Sigmoid colon (tissue), 7 donors: ENCODE results near the gene CABLES1. TPM values are rescaled to one million over a fixed set of nuclear protein-coding genes. Genes with fewer than 3 reads are reported as not detected.

ENCODE experiments used
- DNase-seq: peaks from one replicate; pipeline ENCODE4 v3.0.0-alpha.2; 2019
- H3K27ac ChIP-seq, 4 donors: fragments of 200-600 bp; sonication (generic); one replicate each; pipeline ENCODE4 v1.5.1; 2016 to 2019; ENCODE audit warnings: mild to moderate bottlenecking in 1 of 4
- H3K27me3 ChIP-seq, 3 donors: fragments of 200-600 bp; sonication (generic); one replicate each; pipeline ENCODE4 v1.5.1; 2019; ENCODE audit warnings: mild to moderate bottlenecking in 1 of 3
- H3K36me3 ChIP-seq, 4 donors: fragments of 200-600 bp; sonication (generic); one replicate each; pipeline ENCODE4 v1.5.1; 2016 to 2019
- H3K4me1 ChIP-seq, 4 donors: fragments of 200-600 bp; sonication (generic); one replicate each; pipeline ENCODE4 v1.5.1; 2017 to 2019
- H3K4me3 ChIP-seq, 4 donors: fragments of 200-600 bp; sonication (generic); one replicate each; pipeline ENCODE4 v1.5.1; 2017 to 2019; ENCODE audit warnings: mild to moderate bottlenecking in 2 of 4, moderate library complexity in 1 of 4
- H3K9me3 ChIP-seq, 4 donors: fragments of 200-600 bp in 3 of 4; sonication (generic) in 3 of 4; one replicate each; pipeline versions ENCODE4 v1.5.1 to v1.6.1; 2013 to 2019
- EP300 ChIP-seq, 4 donors: sonication (generic); formaldehyde crosslinking; IDR thresholded peaks; one replicate each; pipeline ENCODE4 v1.6.1; 2017; ENCODE audit warnings: antibody characterized with exemption in 4 of 4
- POLR2A ChIP-seq, 2 donors: fragments of 450-650 bp; IDR thresholded peaks; one replicate each; pipeline ENCODE4 v1.6.1; 2016; ENCODE audit warnings: antibody characterized with exemption in 2 of 2, mild to moderate bottlenecking in 2 of 2, moderate library complexity in 2 of 2
- POLR2AphosphoS5 ChIP-seq, 4 donors: sonication (generic); formaldehyde crosslinking; IDR thresholded peaks; one replicate each; pipeline ENCODE4 v1.6.1; 2017; ENCODE audit warnings: antibody characterized with exemption in 4 of 4
- WGBS, 2 donors: extraction: QIAGEN DNeasy Blood & Tissue Kit; methylation state at CpG; one replicate each; pipeline ENCODE4 v1.1.7; 2013; 5-methylcytosine and 5-hydroxymethylcytosine counted together
- intact Hi-C: fragments of 100-400 bp; cut with DNase I; formaldehyde crosslinking; loops from one replicate; pipeline ENCODE4 v1.15.1; 2023
- polyA plus RNA-seq, 3 donors: library from polyadenylated mRNA; stranded (reverse); fragments of 200-250 nt; gene quantifications; one replicate each; pipeline ENCODE4 v1.2.3, GENCODE V29; 2013
- total RNA-seq, 4 donors: library from RNA; depleted of rRNA; stranded (reverse); fragments of >200 nt; gene quantifications; one replicate each; pipeline ENCODE4 v1.1.0, GENCODE V29; 2016
- TF ChIP-seq, protein P1 (sequence below), 4 experiments: fragments of 450-650 bp in 3 of 4; fragments of 200-600 bp in 1 of 4; IDR thresholded peaks; one replicate each; pipeline ENCODE4 v1.5.1; 2016 to 2019; ENCODE audit warnings: antibody characterized with exemption in 4 of 4, mild to moderate bottlenecking in 3 of 4, moderate library complexity in 2 of 4
- donor health status: healthy with polysubstance abuse.
- donor health status: Bipolar disorder and iron deficiency.
- donor health status: healthy.

CABLES1 gene
- total and polyA plus RNA-seq, 7 donors, result 1.9 to 7.2 (median 3.9) TPM

DNA sequence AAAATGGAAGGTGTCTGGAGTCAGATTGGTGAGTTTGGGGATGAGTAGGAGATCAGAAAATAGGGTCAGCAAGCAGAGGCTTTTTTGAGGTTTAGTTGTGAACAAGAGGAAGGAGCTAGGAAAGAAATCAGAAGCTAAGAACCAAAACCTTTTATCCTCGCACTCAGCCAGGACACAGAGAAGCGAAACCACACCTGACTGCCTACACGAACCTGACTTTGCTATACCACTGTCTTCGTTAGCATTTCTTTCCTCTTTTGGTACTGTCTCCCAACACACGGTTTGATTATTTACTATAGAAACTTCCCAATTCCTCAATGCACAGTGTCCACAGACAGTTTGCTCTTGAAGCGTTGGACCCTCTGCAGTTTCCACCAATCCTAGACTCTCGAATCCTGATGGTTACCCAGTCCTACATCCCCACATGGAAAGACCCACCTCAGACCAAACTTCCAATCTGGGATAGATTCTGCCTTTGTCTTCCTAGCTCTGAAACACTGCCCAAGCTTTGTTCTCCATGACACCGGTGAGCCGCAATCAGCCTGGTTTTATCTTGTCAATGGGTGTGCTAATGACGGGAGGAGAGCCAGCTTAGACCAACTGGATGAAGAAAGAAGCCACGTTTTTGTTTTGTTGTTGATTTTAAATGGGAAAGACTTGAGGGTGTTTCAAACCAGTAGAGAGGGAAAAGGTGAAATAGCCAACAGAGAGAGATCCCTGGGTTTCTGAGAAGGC lies 137.4 kb downstream of the CABLES1 start:
- no peak for DNase-seq
- intact Hi-C loops, result no loop called here
- Histone ChIP-seq H3K36me3 (no peaks in the 10 kb centered on the region), H3K4me1 (no peaks in the 10 kb centered on the region), H3K9me3 (peaks cover 0 to 10% (median 2%) of the 10 kb centered on the region in 4 donors), H3K27ac (no peak overlapping the region), H3K27me3 (no peaks in the 10 kb centered on the region), H3K4me3 (no peak overlapping the region)
- 81 to 84% methylated on average over 11 of the region's 11 CpGs for WGBS, 2 donors
- no peak for TF ChIP-seq EP300 (IDR thresholded peaks at IDR 0.05)
- no peak for TF ChIP-seq POLR2A (IDR thresholded peaks at IDR 0.05)
- TF ChIP-seq, protein P1, sequence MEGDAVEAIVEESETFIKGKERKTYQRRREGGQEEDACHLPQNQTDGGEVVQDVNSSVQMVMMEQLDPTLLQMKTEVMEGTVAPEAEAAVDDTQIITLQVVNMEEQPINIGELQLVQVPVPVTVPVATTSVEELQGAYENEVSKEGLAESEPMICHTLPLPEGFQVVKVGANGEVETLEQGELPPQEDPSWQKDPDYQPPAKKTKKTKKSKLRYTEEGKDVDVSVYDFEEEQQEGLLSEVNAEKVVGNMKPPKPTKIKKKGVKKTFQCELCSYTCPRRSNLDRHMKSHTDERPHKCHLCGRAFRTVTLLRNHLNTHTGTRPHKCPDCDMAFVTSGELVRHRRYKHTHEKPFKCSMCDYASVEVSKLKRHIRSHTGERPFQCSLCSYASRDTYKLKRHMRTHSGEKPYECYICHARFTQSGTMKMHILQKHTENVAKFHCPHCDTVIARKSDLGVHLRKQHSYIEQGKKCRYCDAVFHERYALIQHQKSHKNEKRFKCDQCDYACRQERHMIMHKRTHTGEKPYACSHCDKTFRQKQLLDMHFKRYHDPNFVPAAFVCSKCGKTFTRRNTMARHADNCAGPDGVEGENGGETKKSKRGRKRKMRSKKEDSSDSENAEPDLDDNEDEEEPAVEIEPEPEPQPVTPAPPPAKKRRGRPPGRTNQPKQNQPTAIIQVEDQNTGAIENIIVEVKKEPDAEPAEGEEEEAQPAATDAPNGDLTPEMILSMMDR (IDR thresholded peaks at IDR 0.05), result no peak
- no peak for TF ChIP-seq POLR2AphosphoS5 (IDR thresholded peaks at IDR 0.05)

DNA sequence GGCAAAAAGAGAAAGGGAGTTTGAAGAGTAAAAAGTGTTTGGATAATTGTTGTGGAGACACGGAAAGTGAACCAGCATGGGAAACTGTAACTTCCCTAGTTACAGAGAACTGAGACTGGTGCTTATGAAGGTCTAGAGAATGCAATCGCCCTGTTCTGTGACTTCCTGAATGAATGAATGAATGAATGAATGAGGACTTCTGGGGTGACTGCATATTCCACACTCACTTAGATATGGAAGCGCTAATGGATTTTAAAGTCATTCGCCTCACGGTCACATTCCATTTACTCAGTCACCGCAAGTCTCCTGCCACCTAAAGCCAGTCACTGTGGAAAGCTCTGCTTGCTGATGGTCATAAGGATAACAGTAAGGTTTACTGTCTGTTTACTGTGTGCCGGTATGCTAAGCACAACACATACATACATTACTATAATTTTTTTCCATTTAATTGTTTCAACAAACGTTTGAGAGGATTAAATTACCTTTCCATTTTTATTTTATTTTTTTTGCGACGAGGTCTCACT lies 138.2 kb downstream of the CABLES1 start:
- intact Hi-C loops, result no loop called here
- DNase-seq, result no peak
- Histone ChIP-seq H3K4me1 (no peaks in the 10 kb centered on the region), H3K4me3 (no peak overlapping the region), H3K9me3 (peaks cover 0 to 10% (median 2%) of the 10 kb centered on the region in 4 donors), H3K27ac (no peak overlapping the region), H3K27me3 (no peaks in the 10 kb centered on the region), H3K36me3 (no peaks in the 10 kb centered on the region)
- TF ChIP-seq EP300 (IDR thresholded peaks at IDR 0.05) (no peak), POLR2AphosphoS5 (IDR thresholded peaks at IDR 0.05) (no peak), POLR2A (IDR thresholded peaks at IDR 0.05) (no peak)
- TF ChIP-seq, protein P1 (IDR thresholded peaks at IDR 0.05), result no peak
- WGBS, 2 donors, result 81 to 85% methylated on average over 10 of the region's 10 CpGs

DNA sequence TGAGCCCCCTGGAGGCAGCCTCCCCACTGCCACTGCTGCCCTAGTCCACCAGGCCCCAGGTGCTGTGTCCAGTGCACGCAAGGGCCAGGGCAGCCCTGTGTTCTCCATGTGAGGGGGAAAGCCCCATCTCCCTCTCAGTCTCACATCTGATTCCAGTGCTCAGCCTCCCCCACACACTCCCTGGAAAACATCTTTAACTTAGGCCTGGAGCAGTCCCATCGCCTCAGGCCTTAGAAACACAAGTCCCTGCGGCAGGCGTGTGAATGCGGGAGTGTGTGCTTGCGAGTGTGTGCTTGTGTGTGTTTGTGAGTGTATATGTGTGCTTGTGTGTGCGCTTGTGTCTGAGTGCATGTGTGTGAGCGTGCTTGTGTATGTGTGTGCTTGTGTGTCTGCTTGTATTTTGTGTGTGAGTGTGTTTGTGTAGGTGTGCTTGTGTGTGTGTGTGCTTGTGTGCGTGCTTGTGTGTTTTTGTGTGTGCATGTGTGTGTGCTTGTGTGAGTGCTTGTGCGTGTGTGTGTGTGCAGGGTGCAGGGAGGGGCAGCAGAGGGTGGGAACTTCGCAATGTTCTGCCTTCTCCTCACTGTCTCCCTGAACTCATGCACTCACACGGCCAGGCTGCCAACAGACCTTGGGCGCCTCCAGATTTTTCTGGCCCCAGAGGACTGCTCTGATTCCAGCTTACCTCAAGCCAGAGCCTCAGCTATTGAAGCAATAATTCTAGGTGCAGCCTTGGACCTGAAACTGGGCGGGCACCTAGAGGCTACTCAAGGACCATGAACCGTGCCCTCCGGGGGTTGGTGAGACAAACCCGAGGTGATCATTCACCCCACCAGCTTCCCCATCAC lies 139.6 kb downstream of the CABLES1 start:
- peaks cover 0 to 5% (median 1%) of the 10 kb centered on the region in 4 donors for H3K9me3 ChIP-seq
- 92 to 93% methylated on average over 17 of the region's 17 CpGs for WGBS, 2 donors
- no peak for DNase-seq
- no peak overlapping the region for H3K27ac ChIP-seq
- H3K4me1 ChIP-seq, result no peaks in the 10 kb centered on the region
- H3K4me3 ChIP-seq, result no peak overlapping the region
- H3K36me3 ChIP-seq, result no peaks in the 10 kb centered on the region
- TF ChIP-seq POLR2AphosphoS5 (IDR thresholded peaks at IDR 0.05) (no peak), POLR2A (IDR thresholded peaks at IDR 0.05) (no peak), EP300 (IDR thresholded peaks at IDR 0.05) (no peak)
- TF ChIP-seq, protein P1 (IDR thresholded peaks at IDR 0.05), result no peak
- no peaks in the 10 kb centered on the region for H3K27me3 ChIP-seq
- intact Hi-C loops, result no loop called here

GRCh38 chr18:23276451-23276850 lies 141.2 kb downstream of the CABLES1 start:
- no peaks in the 10 kb centered on the region for H3K4me1 ChIP-seq
- no peaks in the 10 kb centered on the region for H3K36me3 ChIP-seq
- no peaks in the 10 kb centered on the region for H3K27me3 ChIP-seq
- TF ChIP-seq, protein P1 (IDR thresholded peaks at IDR 0.05), result no peak
- TF ChIP-seq POLR2A (IDR thresholded peaks at IDR 0.05) (no peak), EP300 (IDR thresholded peaks at IDR 0.05) (no peak), POLR2AphosphoS5 (IDR thresholded peaks at IDR 0.05) (no peak)
- 84 to 96% methylated on average over 5 of the region's 5 CpGs for WGBS, 2 donors
- intact Hi-C loops, result no loop called here
- DNase-seq, result no peak
- no peak overlapping the region for H3K27ac ChIP-seq
- H3K4me3 ChIP-seq, result no peak overlapping the region
- no peaks in the 10 kb centered on the region for H3K9me3 ChIP-seq
